Measurements from ENCODE around the gene ENPP5. TPM values are rescaled to one million over a fixed set of nuclear protein-coding genes. Genes with fewer than 3 reads are reported as not detected.

The ENPP5 gene
- total RNA-seq, 1 experiment from 2014 or later = not detected

DNA sequence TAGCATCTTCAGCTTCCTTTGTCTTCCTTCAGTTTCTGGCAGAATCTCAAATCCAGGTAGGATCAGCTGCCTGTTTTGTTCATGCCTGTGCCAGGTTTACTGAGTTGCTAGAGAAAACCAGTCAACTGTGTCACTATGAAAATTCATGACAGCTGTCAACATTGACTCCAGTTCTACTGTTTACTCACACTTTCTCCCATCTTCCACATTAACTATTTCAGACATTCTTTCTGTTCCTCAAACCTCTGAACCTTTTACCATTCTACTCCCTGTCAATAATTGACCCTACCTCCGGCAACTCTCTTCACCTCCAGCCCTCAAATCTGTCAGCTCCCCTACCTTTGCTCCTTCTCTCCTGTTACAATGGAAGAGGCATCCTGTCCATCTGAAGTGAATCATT lies 32.5 kb downstream of the ENPP5 start:
- CTCF ChIA-PET = no interaction called here
- POLR2A ChIA-PET = no interaction called here
- Histone ChIP-seq H3K4me3 (ENCODE audit: low read depth in 2 of 2, low read length in 2 of 2) (no peak overlapping the region), H3K27me3 (ENCODE audit: control insufficient read depth, insufficient read depth, low read length) (no peaks in the 10 kb centered on the region; the same call in 1 of the 2 replicates), H3K27ac (ENCODE audit: low read length) (no peak overlapping the region), H3K36me3 (ENCODE audit: control insufficient read depth, insufficient read depth, low read length) (no peaks in the 10 kb centered on the region), H3K9me3 (ENCODE audit: control insufficient read depth, insufficient read depth, low read depth, low read length) (no peaks in the 10 kb centered on the region), H3K4me1 (ENCODE audit: control insufficient read depth, insufficient read depth, low read length) (no peaks in the 10 kb centered on the region)
- TF ChIP-seq POLR2AphosphoS5 (IDR thresholded peaks at IDR 0.05; ENCODE audit: low read depth, low read length) (no peak), TCF7L2 (IDR thresholded peaks at IDR 0.05; ENCODE audit: low read depth, low read length) (no peak), SIN3A (IDR thresholded peaks at IDR 0.05; ENCODE audit: borderline replicate concordance, insufficient read depth, low read depth, low read length) (no peak)
- TF ChIP-seq, protein P1, sequence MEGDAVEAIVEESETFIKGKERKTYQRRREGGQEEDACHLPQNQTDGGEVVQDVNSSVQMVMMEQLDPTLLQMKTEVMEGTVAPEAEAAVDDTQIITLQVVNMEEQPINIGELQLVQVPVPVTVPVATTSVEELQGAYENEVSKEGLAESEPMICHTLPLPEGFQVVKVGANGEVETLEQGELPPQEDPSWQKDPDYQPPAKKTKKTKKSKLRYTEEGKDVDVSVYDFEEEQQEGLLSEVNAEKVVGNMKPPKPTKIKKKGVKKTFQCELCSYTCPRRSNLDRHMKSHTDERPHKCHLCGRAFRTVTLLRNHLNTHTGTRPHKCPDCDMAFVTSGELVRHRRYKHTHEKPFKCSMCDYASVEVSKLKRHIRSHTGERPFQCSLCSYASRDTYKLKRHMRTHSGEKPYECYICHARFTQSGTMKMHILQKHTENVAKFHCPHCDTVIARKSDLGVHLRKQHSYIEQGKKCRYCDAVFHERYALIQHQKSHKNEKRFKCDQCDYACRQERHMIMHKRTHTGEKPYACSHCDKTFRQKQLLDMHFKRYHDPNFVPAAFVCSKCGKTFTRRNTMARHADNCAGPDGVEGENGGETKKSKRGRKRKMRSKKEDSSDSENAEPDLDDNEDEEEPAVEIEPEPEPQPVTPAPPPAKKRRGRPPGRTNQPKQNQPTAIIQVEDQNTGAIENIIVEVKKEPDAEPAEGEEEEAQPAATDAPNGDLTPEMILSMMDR (IDR thresholded peaks at IDR 0.05) = no peak
- TF ChIP-seq, protein P2, sequence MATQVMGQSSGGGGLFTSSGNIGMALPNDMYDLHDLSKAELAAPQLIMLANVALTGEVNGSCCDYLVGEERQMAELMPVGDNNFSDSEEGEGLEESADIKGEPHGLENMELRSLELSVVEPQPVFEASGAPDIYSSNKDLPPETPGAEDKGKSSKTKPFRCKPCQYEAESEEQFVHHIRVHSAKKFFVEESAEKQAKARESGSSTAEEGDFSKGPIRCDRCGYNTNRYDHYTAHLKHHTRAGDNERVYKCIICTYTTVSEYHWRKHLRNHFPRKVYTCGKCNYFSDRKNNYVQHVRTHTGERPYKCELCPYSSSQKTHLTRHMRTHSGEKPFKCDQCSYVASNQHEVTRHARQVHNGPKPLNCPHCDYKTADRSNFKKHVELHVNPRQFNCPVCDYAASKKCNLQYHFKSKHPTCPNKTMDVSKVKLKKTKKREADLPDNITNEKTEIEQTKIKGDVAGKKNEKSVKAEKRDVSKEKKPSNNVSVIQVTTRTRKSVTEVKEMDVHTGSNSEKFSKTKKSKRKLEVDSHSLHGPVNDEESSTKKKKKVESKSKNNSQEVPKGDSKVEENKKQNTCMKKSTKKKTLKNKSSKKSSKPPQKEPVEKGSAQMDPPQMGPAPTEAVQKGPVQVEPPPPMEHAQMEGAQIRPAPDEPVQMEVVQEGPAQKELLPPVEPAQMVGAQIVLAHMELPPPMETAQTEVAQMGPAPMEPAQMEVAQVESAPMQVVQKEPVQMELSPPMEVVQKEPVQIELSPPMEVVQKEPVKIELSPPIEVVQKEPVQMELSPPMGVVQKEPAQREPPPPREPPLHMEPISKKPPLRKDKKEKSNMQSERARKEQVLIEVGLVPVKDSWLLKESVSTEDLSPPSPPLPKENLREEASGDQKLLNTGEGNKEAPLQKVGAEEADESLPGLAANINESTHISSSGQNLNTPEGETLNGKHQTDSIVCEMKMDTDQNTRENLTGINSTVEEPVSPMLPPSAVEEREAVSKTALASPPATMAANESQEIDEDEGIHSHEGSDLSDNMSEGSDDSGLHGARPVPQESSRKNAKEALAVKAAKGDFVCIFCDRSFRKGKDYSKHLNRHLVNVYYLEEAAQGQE (IDR thresholded peaks at IDR 0.05; ENCODE audit: insufficient read depth in 1 of 2, low read depth in 2 of 2, low read length in 1 of 2) = no peak
- no peak for ATAC-seq
- intact Hi-C loops (cut with micrococcal nuclease; ENCODE audit: unreplicated experiment) (no loop called here), in situ Hi-C loops (cut with HindIII; ENCODE audit: low pct_unique_long_range_greater_than_20kb, low sequenced_read_pairs) (no loop called here)
- BruUV-seq (replicated peaks) = no TSS peak
- DNase-seq (ENCODE audit: low read depth, low spot score) = no peak

DNA sequence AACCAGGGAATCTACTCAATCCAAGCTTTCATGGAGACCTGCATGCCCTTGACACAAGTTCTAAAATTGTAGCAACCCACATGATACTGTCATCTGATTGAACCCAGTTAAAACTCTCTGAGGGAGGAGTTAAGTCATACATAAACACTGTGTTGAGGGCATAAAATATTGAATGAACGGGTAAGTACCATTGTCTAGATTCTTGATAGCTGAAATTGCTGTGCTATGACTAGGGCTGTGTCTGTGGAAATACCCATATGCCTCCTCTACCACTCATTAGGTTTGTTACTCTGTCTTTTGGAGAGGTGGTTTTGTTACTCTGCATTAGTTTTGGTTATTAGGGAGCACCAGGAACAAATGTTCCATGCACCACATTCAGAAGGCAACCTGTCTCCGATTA lies 33.4 kb downstream of the ENPP5 start:
- ChIA-PET POLR2A (no interaction called here), CTCF (no interaction called here)
- no peak overlapping the region for H3K4me3 ChIP-seq (ENCODE audit: low read depth in 2 of 2, low read length in 2 of 2)
- no peak overlapping the region for H3K27ac ChIP-seq (ENCODE audit: low read length)
- no peaks in the 10 kb centered on the region for H3K36me3 ChIP-seq (ENCODE audit: control insufficient read depth, insufficient read depth, low read length)
- TF ChIP-seq, protein P1 (IDR thresholded peaks at IDR 0.05) = no peak
- TF ChIP-seq POLR2AphosphoS5 (IDR thresholded peaks at IDR 0.05; ENCODE audit: low read depth, low read length) (no peak), TCF7L2 (IDR thresholded peaks at IDR 0.05; ENCODE audit: low read depth, low read length) (no peak), SIN3A (IDR thresholded peaks at IDR 0.05; ENCODE audit: borderline replicate concordance, insufficient read depth, low read depth, low read length) (no peak)
- TF ChIP-seq, protein P2 (IDR thresholded peaks at IDR 0.05; ENCODE audit: insufficient read depth in 1 of 2, low read depth in 2 of 2, low read length in 1 of 2) = no peak
- H3K9me3 ChIP-seq (ENCODE audit: control insufficient read depth, insufficient read depth, low read depth, low read length) = no peaks in the 10 kb centered on the region
- in situ Hi-C loops (cut with HindIII; ENCODE audit: low pct_unique_long_range_greater_than_20kb, low sequenced_read_pairs) = no loop called here
- H3K4me1 ChIP-seq (ENCODE audit: control insufficient read depth, insufficient read depth, low read length) = no peaks in the 10 kb centered on the region
- H3K27me3 ChIP-seq (ENCODE audit: control insufficient read depth, insufficient read depth, low read length) = no peaks in the 10 kb centered on the region; the same call in 1 of the 2 replicates
- ATAC-seq = no peak
- intact Hi-C loops (cut with micrococcal nuclease; ENCODE audit: unreplicated experiment) = no loop called here
- DNase-seq (ENCODE audit: low read depth, low spot score) = no peak
- BruUV-seq (replicated peaks) = no TSS peak
